SK-N-SH (cell line): ENCODE data around the gene RPL9.

ENCODE experiments used
- CHD2 ChIP-seq: fragments of 150-350 bp; IDR thresholded peaks from 2 replicates; pipeline ENCODE4 v1.6.1; 2018; ENCODE audit warnings: low read length; ENCODE audit not compliant: partially characterized antibody
- CTCF ChIP-seq: fragments of 200-600 bp; sonication (generic); IDR thresholded peaks from 2 replicates; pipeline ENCODE4 v1.6.1; 2017; ENCODE audit warnings: antibody characterized with exemption, mild to moderate bottlenecking, moderate library complexity
- ELF1 ChIP-seq: IDR thresholded peaks from 2 replicates; pipeline ENCODE4 v1.4.0; 2012
- FOXM1 ChIP-seq: IDR thresholded peaks from 2 replicates; pipeline ENCODE4 v1.4.0; 2012; ENCODE audit warnings: low read depth, mild to moderate bottlenecking
- JUND ChIP-seq: IDR thresholded peaks from 2 replicates; pipeline ENCODE4 v1.4.0; 2012
- MAX ChIP-seq: IDR thresholded peaks from 2 replicates; pipeline ENCODE4 v1.4.0; 2012; ENCODE audit warnings: low read depth
- NRF1 ChIP-seq: IDR thresholded peaks from 2 replicates; pipeline ENCODE4 v1.6.1; 2012; ENCODE audit warnings: low read depth, mild to moderate bottlenecking, low read length
- POLR2AphosphoS5 ChIP-seq: IDR thresholded peaks from 2 replicates; pipeline ENCODE4 v1.6.1; 2012; ENCODE audit warnings: low read depth, low read length
- REST ChIP-seq: IDR thresholded peaks from 2 replicates; pipeline ENCODE4 v1.6.1; 2012; ENCODE audit warnings: mild to moderate bottlenecking, low read depth, low read length, moderate library complexity
- SIN3A ChIP-seq: IDR thresholded peaks from 2 replicates; pipeline ENCODE4 v1.6.1; 2012; ENCODE audit warnings: low read depth, mild to moderate bottlenecking, low read length, moderate library complexity, borderline replicate concordance

GRCh38 chr4:39458505-39459300 lies at the start of gene RPL9, which contains the start of gene LIAS:
- TF ChIP-seq MAX (peak; percentile 97), NRF1 (no peak), CTCF (no peak), JUND (no peak), POLR2AphosphoS5 (peak; percentile 99), SIN3A (0 out of 2 replicates have a peak, but pooled peaks have one; percentile 31), FOXM1 (no peak), REST (0 out of 2 replicates have a peak, but pooled peaks have one; percentile 5), CHD2 (peak; percentile 88), ELF1 (peak; percentile 66)
